ENCODE measurements around the gene RASL10B.

GRCh38 chr17:35716173-35716572, 15.3 kb upstream of the RASL10B start:
- TF ChIP-seq CTCF (IDR thresholded peaks at IDR 0.05) (no peak), POLR2A (IDR thresholded peaks at IDR 0.05) (no peak)
